ENCODE results near the gene TAF6.

- TF ChIP-seq POLR2AphosphoS5 (IDR thresholded peaks at IDR 0.05), result no peak
- no peak for TF ChIP-seq CTCF (IDR thresholded peaks at IDR 0.05)
- no peak for TF ChIP-seq POLR2A (IDR thresholded peaks at IDR 0.05)
- TF ChIP-seq EP300 (IDR thresholded peaks at IDR 0.05), result no peak
Observed at GRCh38 chr7:100120733-100121036, 1.5 kb upstream of the TAF6 start.
